ENCODE data around the gene SCN4B.

DNA sequence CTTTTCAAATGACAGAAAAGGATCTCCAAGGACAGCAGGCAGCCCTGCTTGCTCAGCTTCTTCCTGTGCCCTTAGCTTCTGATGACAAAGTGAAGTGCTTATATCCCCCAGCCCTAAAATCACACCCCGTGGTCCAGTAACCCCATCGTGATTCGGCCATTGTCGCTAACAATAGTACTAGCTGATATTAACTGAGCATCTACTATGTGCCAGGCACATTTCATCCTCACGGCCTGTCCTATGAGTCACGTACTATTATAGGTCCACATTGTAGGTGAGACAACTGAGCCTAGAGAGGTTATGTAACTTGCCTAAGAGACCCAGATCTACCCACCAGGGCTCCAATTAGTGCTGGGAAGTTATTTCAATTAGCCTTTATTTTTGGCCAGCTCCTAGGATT lies 6.1 kb downstream of the SCN4B start:
- TF ChIP-seq CTCF (IDR thresholded peaks at IDR 0.05; ENCODE audit: low read depth, low read length) = no peak
- TF ChIP-seq MYC (IDR thresholded peaks at IDR 0.05; ENCODE audit: low read depth, low read length) = no peak
